ENCODE results near the gene CHTF8.
"Not testable (repeated sequence)": the region's sequence is repeated elsewhere in the genome, so short reads cannot be mapped to it uniquely, and the experiment has no call there.

CHTF8 gene

DNA sequence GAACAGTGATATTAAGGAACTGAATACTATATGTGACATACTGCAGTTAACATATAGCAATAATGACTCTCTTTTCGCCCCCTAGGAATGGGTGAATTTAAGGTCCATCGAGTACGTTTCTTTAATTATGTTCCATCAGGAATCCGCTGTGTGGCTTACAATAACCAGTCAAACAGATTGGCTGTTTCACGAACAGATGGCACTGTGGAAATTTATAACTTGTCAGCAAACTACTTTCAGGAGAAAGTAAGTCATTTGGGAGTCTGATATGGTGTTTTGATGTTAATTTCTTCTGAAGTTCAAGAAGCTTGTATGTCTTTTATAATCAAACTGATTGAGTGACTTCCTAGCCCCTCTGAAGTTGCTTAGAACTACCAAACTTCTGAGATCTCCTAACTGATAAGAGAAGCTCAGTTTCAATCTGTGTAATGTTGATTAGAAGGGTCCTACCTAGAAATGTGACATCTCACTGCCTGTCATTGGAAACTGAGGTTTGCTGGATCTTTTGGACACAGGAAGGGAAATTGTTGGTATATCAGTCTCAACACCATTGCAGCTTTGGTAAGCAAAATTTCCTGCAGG is 1.1 kb upstream of the CHTF8 start:
- H3K4me3 ChIP-seq (ENCODE audit: low read depth, low read length) = peak overlapping the region; percentile 79
- TF ChIP-seq, protein P1, sequence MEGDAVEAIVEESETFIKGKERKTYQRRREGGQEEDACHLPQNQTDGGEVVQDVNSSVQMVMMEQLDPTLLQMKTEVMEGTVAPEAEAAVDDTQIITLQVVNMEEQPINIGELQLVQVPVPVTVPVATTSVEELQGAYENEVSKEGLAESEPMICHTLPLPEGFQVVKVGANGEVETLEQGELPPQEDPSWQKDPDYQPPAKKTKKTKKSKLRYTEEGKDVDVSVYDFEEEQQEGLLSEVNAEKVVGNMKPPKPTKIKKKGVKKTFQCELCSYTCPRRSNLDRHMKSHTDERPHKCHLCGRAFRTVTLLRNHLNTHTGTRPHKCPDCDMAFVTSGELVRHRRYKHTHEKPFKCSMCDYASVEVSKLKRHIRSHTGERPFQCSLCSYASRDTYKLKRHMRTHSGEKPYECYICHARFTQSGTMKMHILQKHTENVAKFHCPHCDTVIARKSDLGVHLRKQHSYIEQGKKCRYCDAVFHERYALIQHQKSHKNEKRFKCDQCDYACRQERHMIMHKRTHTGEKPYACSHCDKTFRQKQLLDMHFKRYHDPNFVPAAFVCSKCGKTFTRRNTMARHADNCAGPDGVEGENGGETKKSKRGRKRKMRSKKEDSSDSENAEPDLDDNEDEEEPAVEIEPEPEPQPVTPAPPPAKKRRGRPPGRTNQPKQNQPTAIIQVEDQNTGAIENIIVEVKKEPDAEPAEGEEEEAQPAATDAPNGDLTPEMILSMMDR (IDR thresholded peaks at IDR 0.05; ENCODE audit: low read depth, low read length) = no peak

DNA sequence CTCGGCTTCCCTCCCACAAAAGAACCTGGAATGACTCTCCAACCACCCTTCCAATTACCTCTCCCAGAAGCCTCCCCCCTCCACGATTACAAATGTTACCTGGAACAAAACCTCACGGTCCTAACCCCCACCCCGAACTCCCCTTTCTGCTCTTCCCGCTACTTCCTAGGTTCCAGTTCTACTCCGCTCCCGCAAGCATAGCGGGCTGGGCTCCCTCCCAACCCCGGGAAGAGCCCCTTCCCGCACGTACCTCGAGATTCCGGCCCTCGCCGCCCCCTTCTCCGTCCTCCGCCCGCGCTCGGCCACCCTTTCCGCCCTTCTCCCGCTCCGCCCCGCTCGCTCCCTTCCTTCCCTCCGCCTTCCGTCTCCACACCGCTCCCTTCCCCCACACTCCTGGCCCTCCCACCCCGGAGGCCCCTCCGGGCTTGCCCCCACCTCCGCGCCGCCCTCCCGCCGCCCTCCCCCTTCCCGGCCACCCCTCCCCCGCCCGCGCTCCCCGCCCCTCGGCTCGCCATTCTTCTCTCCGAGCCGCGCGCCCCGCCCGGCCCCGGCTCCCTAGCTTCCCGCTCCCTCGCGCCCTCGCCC is 457 bp downstream of the CHTF8 start:
- TF ChIP-seq, protein P1 (IDR thresholded peaks at IDR 0.05; ENCODE audit: low read depth, low read length) = no peak
- H3K4me3 ChIP-seq (ENCODE audit: low read depth, low read length) = peak overlapping the region; percentile 79

DNA sequence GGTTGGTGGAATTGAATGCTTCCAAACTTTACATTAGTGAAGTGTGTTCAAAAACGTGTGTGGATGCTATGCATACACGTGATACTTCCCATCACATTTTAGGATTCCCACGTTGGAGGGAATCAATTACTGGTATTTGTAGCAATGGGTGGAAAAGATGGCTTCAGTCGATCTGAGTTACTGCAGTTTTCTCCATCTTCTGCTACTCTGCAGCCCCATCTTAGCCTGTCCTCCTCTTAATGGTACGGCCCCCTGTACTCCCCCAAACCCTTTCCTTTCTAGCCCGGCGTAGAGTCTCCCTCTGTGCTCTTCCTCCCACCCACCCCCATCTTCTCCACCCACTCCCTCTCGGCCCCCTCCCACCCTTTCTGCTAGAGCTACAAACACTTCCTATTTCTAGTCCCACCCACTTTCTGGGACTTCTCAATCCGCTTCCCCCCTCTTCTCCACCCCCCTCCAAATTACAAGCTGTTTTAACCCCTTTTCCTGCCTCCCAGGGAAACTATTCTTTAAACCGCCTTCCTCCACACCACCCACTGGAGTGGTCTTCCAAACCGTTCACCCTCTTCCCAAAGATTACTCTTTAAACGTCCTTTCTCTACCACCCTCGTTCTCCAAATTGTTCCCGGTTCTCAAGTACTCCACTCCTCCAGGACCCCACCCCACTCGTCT is 1.1 kb downstream of the CHTF8 start:
- TF ChIP-seq, protein P1 (IDR thresholded peaks at IDR 0.05; ENCODE audit: low read depth, low read length) = no peak
- H3K4me3 ChIP-seq (ENCODE audit: low read depth, low read length) = peak overlapping the region; percentile 79

DNA sequence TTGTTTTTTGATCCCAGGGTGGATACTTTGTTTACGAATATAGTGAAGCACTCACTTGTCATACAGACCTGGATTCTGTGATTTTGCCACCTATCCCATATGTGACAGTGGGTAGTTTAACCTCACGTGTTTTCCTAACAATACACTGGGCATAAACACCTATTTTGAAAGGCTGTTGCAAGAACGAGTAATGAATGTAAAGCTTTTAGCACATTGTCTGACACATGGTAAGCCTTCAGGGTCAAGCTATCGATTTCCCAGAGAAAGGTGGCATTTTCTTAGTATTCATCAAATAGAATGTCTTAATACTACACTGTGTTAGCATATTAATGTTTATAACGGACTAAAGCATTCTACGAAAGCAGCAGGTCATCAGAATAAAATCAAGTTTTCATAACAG is 1.9 kb downstream of the CHTF8 start:
- H3K4me3 ChIP-seq (ENCODE audit: low read depth, low read length) = peak overlapping the region; percentile 79; the same call in 1 of the 2 replicates
- TF ChIP-seq, protein P1 (IDR thresholded peaks at IDR 0.05; ENCODE audit: low read depth, low read length) = no peak

DNA sequence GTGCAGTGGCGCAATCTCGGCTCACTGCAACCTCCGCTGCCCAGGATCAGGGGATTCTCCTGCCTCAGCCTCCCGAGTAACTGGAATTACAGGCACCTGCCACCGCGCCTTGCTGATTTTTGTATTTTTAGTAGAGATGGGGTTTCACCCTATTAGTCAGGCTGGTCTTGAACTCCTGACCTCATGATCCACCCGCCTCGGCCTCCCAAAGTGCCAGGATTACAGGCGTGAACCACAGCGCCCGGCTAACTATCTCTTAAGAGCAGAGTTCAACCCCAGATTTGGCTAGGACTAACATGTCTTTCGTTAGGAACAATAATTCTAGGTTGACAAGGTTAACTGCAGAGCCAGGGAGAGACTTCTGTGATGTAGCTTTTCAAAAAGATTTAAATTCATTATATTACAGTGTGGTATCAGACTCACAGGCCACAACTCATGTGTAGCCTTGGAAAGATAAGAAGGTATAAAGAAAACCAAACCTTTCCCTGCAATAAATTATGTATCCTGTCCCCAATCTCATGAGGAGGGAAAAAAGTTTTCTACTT is 4.3 kb downstream of the CHTF8 start:
- H3K4me3 ChIP-seq (ENCODE audit: low read depth, low read length) = no peak overlapping the region
- TF ChIP-seq, protein P1 (IDR thresholded peaks at IDR 0.05; ENCODE audit: low read depth, low read length) = no peak

DNA sequence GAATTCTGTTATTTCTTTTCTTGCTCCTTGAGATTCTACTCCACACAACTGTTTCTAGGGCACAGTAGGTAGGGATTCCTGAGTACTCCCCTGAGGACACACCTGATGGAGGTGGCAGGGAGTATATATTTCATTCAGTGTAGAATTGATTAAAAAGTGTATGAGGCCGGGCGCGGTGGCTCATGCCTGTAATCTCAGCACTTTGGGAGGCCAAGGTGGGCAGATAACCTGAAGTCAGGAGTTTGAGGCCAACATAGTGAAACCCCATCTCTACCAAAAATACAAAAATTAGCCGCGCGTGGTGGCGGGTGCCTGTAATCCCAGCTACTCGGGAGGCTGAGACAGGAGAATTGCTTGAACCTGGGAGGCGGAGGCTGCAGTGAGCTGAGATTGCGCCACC is 5.6 kb downstream of the CHTF8 start:
- H3K4me3 ChIP-seq (ENCODE audit: low read depth, low read length) = not testable (repeated sequence)

DNA sequence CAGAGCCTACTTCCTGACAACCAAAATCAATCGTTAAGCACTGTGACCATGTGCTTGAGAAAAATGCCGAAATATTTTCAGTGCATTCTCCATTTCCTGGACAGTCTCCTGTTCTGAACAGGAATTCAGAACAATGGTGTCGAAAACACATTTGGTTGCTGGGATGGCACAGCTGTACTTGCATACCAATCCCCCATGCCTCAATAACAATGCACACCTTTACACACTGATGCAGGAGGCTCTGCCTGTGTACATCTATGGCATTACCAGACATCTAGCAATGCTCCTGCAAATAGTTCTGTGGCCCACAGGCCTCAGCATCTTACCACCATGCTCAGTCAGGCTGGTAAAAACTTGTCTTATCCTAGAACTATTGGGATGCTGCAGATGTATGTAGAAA is 6.2 kb downstream of the CHTF8 start:
- TF ChIP-seq, protein P1 (IDR thresholded peaks at IDR 0.05; ENCODE audit: low read depth, low read length) = no peak
- no peak overlapping the region for H3K4me3 ChIP-seq (ENCODE audit: low read depth, low read length)

DNA sequence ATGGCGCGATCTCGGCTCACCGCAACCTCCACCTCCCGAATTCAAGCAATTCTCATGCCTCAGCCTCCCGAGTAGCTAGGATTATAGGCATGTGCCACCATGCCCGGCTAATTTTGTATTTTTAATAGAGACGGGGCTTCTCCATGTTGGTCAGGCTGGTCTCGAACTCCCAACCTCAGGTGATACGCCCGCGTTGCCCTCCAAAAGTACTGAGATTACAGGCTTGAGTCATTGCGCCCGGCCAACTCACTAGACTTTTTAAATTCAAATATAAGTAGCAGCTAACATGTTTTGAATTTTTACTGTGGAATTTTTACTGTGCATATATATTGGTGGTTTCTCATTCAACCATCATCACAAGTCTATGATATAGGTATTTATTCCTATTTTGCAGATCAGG is 7.4 kb downstream of the CHTF8 start:
- not testable (repeated sequence) for H3K4me3 ChIP-seq (ENCODE audit: low read depth, low read length)

DNA sequence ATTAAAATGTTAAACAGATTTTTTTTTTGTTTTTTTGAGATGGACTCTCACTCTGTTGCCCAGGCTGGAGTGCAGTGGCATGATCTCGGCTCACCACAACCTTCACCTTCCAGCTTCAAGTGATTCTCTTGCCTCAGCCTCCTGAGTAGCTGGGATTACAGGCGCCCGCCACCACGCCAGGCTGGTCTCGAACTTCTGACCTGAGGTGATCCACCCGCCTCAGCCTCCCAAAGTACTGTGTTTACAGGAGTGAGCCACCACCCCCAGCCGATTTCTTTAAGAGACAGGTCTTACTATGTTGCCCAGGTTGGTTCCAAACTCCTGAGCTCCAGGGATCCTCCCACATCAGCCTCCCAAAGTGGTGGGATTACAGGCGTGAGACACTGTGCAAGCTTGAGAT is 8.0 kb downstream of the CHTF8 start:
- H3K4me3 ChIP-seq (ENCODE audit: low read depth, low read length) = not testable (repeated sequence)
